Fibroblast of lung (primary cell): ENCODE measurements around the gene NRG2. TPM values are rescaled to one million over a fixed set of nuclear protein-coding genes. Genes with fewer than 3 reads are reported as not detected.

Source experiments
- DNase-seq, 2 donors: peaks; one replicate each; pipeline versions ENCODE4 v3.0.0 to v3.0.0-alpha.2; 2010; ENCODE audit warnings: low read depth in 2 of 2
- H2AFZ ChIP-seq: 2 replicates; pipeline ENCODE4 v1.5.1; 2012; ENCODE audit warnings: low read length, control low read depth, inconsistent platforms
- H3K27ac ChIP-seq: 2 replicates; pipeline ENCODE4 v1.5.1; 2011; ENCODE audit warnings: low read length, control low read depth; ENCODE audit not compliant: insufficient read depth
- H3K27me3 ChIP-seq: 2 replicates; pipeline ENCODE4 v1.5.1; 2011; ENCODE audit warnings: mild to moderate bottlenecking, low read length; ENCODE audit not compliant: control insufficient read depth, insufficient read depth
- H3K36me3 ChIP-seq: 2 replicates; pipeline ENCODE4 v1.5.1; 2011; ENCODE audit warnings: low read length; ENCODE audit not compliant: control insufficient read depth, insufficient read depth
- H3K4me1 ChIP-seq: 2 replicates; pipeline ENCODE4 v1.5.1; 2011; ENCODE audit warnings: low read length; ENCODE audit not compliant: control insufficient read depth, insufficient read depth; ENCODE audit errors: extremely low read depth
- H3K4me2 ChIP-seq: 2 replicates; pipeline ENCODE4 v1.5.1; 2011; ENCODE audit warnings: low read length, control low read depth; ENCODE audit not compliant: insufficient read depth; ENCODE audit errors: extremely low read depth
- H3K4me3 ChIP-seq, 4 experiments: fragments of 200-600 bp in 1 of 4; sonication (generic) in 1 of 4; replicated peaks in 1 of 4; 2 replicates each; pipeline ENCODE4 v1.5.1; 2011 to 2016; ENCODE audit warnings: low read length in 4 of 4, low read depth in 3 of 4, mild to moderate bottlenecking in 3 of 4, control low read depth in 2 of 4, inconsistent platforms in 1 of 4, mixed read lengths in 1 of 4; ENCODE audit not compliant: insufficient read depth in 1 of 4; ENCODE audit errors: control extremely low read depth in 1 of 4
- H3K79me2 ChIP-seq: 2 replicates; pipeline ENCODE4 v1.5.1; 2012; ENCODE audit warnings: mild to moderate bottlenecking, low read length, inconsistent platforms; ENCODE audit not compliant: control insufficient read depth, insufficient read depth
- H3K9ac ChIP-seq: 2 replicates; pipeline ENCODE4 v1.5.1; 2011; ENCODE audit warnings: mild to moderate bottlenecking, low read length, control low read depth; ENCODE audit not compliant: insufficient read depth
- H3K9me3 ChIP-seq: 2 replicates; pipeline ENCODE4 v1.5.1; 2012; ENCODE audit warnings: low read depth, low read length; ENCODE audit not compliant: control insufficient read depth, insufficient read depth
- H4K20me1 ChIP-seq: 2 replicates; pipeline ENCODE4 v1.5.1; 2011; ENCODE audit warnings: low read length; ENCODE audit not compliant: control insufficient read depth, insufficient read depth; ENCODE audit errors: extremely low read depth
- CTCF ChIP-seq, 2 donors: IDR thresholded peaks in 1 of 2; conservative IDR thresholded peaks in 1 of 2; 1 replicate in 1 of 2; 2 replicates in 1 of 2; pipeline ENCODE4 v1.5.1; 2011 to 2012; ENCODE audit warnings: low read length in 2 of 2, control low read depth in 1 of 2, inconsistent platforms in 1 of 2, low read depth in 1 of 2, mild to moderate bottlenecking in 1 of 2
- EZH2 ChIP-seq: IDR thresholded peaks from 2 replicates; pipeline ENCODE4 v1.5.1; 2012; ENCODE audit warnings: low read length, control low read depth, mild to moderate bottlenecking; ENCODE audit errors: missing control alignments
- polyA plus RNA-seq, 2 donors: library from polyadenylated mRNA; depleted of rRNA in 1 of 2; stranded (reverse) in 1 of 2; unstranded in 1 of 2; fragments of >200 nt; gene quantifications; 2 replicates each; pipeline ENCODE4 v1.2.1, GENCODE V29; 2011 to 2012; ENCODE audit warnings: missing spikeins in 1 of 2
- total RNA-seq: library from RNA; depleted of rRNA; stranded (reverse); fragments of >200 nt; gene quantifications from 2 replicates; pipeline ENCODE4 v1.2.1, GENCODE V29; 2014

NRG2 gene
- total and polyA plus RNA-seq, 2 donors (not counting 1 experiment from before 2014, with no cell fraction given) = 0.28 to 1.3 TPM

DNA sequence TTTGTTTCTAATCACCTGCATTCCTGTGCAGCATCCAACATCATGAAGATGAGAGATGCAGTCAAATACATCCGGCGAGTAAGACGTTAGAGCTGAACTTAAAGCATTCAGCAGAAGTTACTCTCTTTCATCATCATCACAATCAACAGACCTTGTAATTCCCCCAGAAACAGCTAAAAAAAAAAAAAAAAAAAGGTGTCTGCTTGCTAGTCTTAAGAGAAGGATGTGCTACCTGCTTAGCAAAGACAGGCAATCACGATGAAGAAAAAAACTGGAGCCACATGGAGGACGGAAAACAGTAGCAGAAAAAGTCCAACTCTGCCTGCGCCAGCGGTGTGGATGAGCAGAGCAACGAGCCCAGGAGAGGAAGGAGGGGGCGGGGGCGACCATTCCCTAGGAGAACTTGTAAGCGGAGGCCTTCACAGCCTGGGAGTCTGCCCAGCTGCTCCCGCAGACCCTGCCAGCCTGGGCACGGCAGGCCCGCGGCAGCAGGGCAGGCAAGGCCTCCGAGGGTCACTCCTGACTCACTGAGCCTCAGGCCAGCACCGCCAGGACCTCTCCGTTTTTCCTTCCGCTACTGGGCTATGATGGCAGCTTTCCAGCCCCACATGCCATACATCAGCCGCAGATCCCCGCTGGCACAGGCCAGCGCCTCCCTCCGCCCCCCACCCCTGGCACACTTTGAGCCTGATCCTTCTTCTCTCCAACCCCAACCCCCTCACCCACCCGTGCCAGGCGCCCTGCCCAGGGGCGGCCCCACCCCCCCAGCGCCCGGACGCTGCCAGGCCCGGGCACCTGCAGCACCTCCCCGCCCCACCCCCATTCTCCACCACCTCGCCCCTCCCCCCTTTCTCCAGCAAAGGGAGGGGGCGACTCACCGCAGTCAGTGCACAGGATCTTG, 1.4 kb downstream of the NRG2 start:
- Histone ChIP-seq H3K9ac (peak overlapping the region; percentile 20), H2AFZ (peak overlapping the region; percentile 52), H3K9me3 (no peaks in the 10 kb centered on the region), H4K20me1 (no peaks in the 10 kb centered on the region), H3K4me1 (no peaks in the 10 kb centered on the region), H3K79me2 (no peaks in the 10 kb centered on the region), H3K4me2 (peak overlapping the region; percentile 86), H3K36me3 (no peaks in the 10 kb centered on the region), H3K27me3 (peaks cover 5% of the 10 kb centered on the region), H3K27ac (no peak overlapping the region), H3K4me3 (peak overlapping the region; percentile 45 to 68 (median 64))
- peak; percentile 40 to 50 for DNase-seq
- no peak for TF ChIP-seq EZH2

DNA sequence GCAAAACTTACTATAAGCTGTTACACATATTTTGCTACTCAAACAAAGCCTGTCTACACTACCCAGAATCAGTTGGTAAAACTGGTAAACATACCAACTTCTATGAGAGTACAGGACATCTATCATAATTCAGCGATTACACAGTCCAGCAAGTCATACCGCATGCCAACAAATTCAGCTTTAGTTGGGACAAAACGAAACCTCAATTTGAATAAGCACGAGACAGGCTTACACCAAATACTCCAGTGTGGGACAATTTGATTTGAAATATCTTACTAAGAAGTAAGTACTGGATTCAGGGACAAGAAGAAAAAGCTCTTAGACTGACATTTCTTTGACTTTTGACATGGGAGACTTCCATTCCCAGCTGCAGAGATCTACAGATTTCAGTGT, 2.0 kb downstream of the NRG2 start:
- Histone ChIP-seq H3K27ac (no peak overlapping the region), H3K4me2 (peak overlapping the region; percentile 7), H2AFZ (no peak overlapping the region), H3K9me3 (no peaks in the 10 kb centered on the region), H4K20me1 (no peaks in the 10 kb centered on the region), H3K79me2 (no peaks in the 10 kb centered on the region), H3K9ac (no peak overlapping the region), H3K27me3 (peaks cover 5% of the 10 kb centered on the region), H3K36me3 (no peaks in the 10 kb centered on the region), H3K4me3 (peak overlapping the region in 1 of 4 experiments; percentile 31), H3K4me1 (no peaks in the 10 kb centered on the region)
- TF ChIP-seq CTCF (conservative IDR thresholded peaks at IDR 0.05 in 1 of 2, IDR thresholded peaks at IDR 0.05 in 1 of 2; ENCODE audit: low read depth in 1 of 2, low read length in 2 of 2) = no peak
- no peak for TF ChIP-seq EZH2
- no peak for DNase-seq

DNA sequence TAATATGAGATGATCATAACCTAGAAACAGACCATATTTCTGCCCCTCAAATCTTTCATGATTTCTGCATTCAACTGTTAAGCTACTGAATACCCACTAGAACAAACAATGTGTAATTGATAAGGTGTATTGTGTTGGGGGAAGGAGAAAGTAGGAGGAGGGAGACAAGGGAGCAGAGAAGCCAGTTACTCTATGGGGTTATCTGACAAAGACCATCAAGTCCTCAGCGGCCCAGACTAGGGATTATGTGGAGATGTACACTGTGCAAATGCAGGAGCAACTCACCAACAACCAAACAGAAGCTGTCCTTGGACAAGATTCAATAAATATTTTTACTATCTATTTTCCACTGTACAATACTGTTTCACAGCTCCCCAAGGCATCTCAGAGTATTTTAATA, 2.7 kb downstream of the NRG2 start:
- DNase-seq = no peak
- Histone ChIP-seq H3K36me3 (no peaks in the 10 kb centered on the region), H4K20me1 (no peaks in the 10 kb centered on the region), H3K4me2 (no peak overlapping the region), H2AFZ (no peak overlapping the region), H3K9ac (no peak overlapping the region), H3K27me3 (peaks cover 4% of the 10 kb centered on the region), H3K4me3 (no peak overlapping the region), H3K27ac (no peak overlapping the region), H3K79me2 (no peaks in the 10 kb centered on the region), H3K9me3 (no peaks in the 10 kb centered on the region), H3K4me1 (no peaks in the 10 kb centered on the region)
- TF ChIP-seq CTCF (conservative IDR thresholded peaks at IDR 0.05 in 1 of 2, IDR thresholded peaks at IDR 0.05 in 1 of 2; ENCODE audit: low read depth in 1 of 2, low read length in 2 of 2) (no peak), EZH2 (no peak)
